HG03135 (cell line): ENCODE results near the gene TMEM37.

Experiments
- ATAC-seq: cut with Tn5 transposase; IDR thresholded peaks from one replicate; pipeline ENCODE4 v1.9.1; 2021; ENCODE audit warnings: mild to moderate bottlenecking, moderate library complexity; ENCODE audit not compliant: unreplicated experiment

Gene TMEM37

GRCh38 chr2:119431976-119432850 lies 559 bp downstream of the TMEM37 start:
- no peak for ATAC-seq

- no peak for ATAC-seq
Observed at GRCh38 chr2:119432851-119433522, 1.3 kb downstream of the TMEM37 start.

- ATAC-seq, result no peak
Observed at GRCh38 chr2:119433636-119434327, 2.1 kb downstream of the TMEM37 start.

- ATAC-seq, result no peak
Observed at GRCh38 chr2:119434664-119435063, 3.0 kb downstream of the TMEM37 start.

GRCh38 chr2:119435081-119435952 lies 3.7 kb downstream of the TMEM37 start:
- ATAC-seq, result no peak

GRCh38 chr2:119435953-119436297 lies 4.3 kb downstream of the TMEM37 start:
- ATAC-seq, result no peak

GRCh38 chr2:119436993-119437772 lies 5.5 kb downstream of the TMEM37 start:
- ATAC-seq, result no peak

- ATAC-seq, result no peak
Observed at GRCh38 chr2:119438128-119438656, 6.5 kb downstream of the TMEM37 start.

- no peak for ATAC-seq
Observed at GRCh38 chr2:119438726-119439284, 7.2 kb downstream of the TMEM37 start.

GRCh38 chr2:119439574-119440500 lies 8.2 kb downstream of the TMEM37 start:
- no peak for ATAC-seq

- ATAC-seq, result no peak
Observed at GRCh38 chr2:119440501-119440870, 8.8 kb downstream of the TMEM37 start.

GRCh38 chr2:119440873-119441272 lies 9.2 kb downstream of the TMEM37 start:
- no peak for ATAC-seq

- ATAC-seq, result no peak
Observed at GRCh38 chr2:119441376-119442225, 9.9 kb downstream of the TMEM37 start.

- ATAC-seq, result no peak
Observed at GRCh38 chr2:119442226-119442619, 10.6 kb downstream of the TMEM37 start.

GRCh38 chr2:119442850-119443249 lies 11.2 kb downstream of the TMEM37 start:
- ATAC-seq, result no peak

GRCh38 chr2:119446037-119446436 lies 14.4 kb downstream of the TMEM37 start:
- no peak for ATAC-seq

GRCh38 chr2:119448427-119449141 lies 16.9 kb downstream of the TMEM37 start:
- ATAC-seq, result no peak
